K562 (cell line): Measurements from ENCODE around the gene GTPBP1. TPM values are rescaled to one million over a fixed set of nuclear protein-coding genes. Genes with fewer than 3 reads are reported as not detected.

Experiments used
- BMI1 ChIP-seq: fragments of 150-350 bp; IDR thresholded peaks from 2 replicates; pipeline ENCODE4 v1.6.1; 2014; ENCODE audit warnings: low read length
- CBFB ChIP-seq: sonication (generic); formaldehyde crosslinking; IDR thresholded peaks from 2 replicates; pipeline ENCODE4 v1.4.0; 2020; ENCODE audit warnings: mild to moderate bottlenecking, missing genetic modification reagents
- CTBP1 ChIP-seq: fragments of 450-650 bp; IDR thresholded peaks from 2 replicates; pipeline ENCODE4 v1.6.1; 2016; ENCODE audit warnings: borderline replicate concordance
- CXXC5 ChIP-seq: fragments of 250-450 bp; sonication (Bioruptor Pico); IDR thresholded peaks from 2 replicates; pipeline ENCODE4 v1.8.0; 2022; ENCODE audit warnings: inconsistent platforms, mild to moderate bottlenecking, moderate library complexity
- DIDO1 ChIP-seq: fragments of 450-650 bp; IDR thresholded peaks from 2 replicates; pipeline ENCODE4 v1.6.1; 2016; ENCODE audit warnings: low read depth, missing biosample characterization, missing genetic modification characterization
- E2F5 ChIP-seq: sonication (generic); formaldehyde crosslinking; IDR thresholded peaks from 2 replicates; pipeline ENCODE4 v1.8.0; 2022; ENCODE audit warnings: mild to moderate bottlenecking, missing genetic modification reagents
- EHMT2 ChIP-seq: fragments of 450-650 bp; IDR thresholded peaks from 2 replicates; pipeline ENCODE4 v1.6.1; 2018; ENCODE audit warnings: antibody characterized with exemption
- FUS ChIP-seq: fragments of 200-400 bp; formaldehyde crosslinking; optimal IDR thresholded peaks from 2 replicates; pipeline ENCODE3; 2017; ENCODE audit warnings: low read depth, low read length
- HNRNPH1 ChIP-seq: fragments of 200-400 bp; formaldehyde crosslinking; optimal IDR thresholded peaks from 2 replicates; pipeline ENCODE3; 2017; ENCODE audit warnings: low read depth, mild to moderate bottlenecking, low read length, moderate library complexity
- L3MBTL2 ChIP-seq: fragments of 450-650 bp; IDR thresholded peaks from 2 replicates; pipeline ENCODE4 v1.6.1; 2016; ENCODE audit warnings: mild to moderate bottlenecking, moderate library complexity
- LEF1 ChIP-seq: fragments of 450-650 bp; IDR thresholded peaks from 2 replicates; pipeline ENCODE4 v1.6.1; 2016; ENCODE audit warnings: mild to moderate bottlenecking
- MEIS2 ChIP-seq: fragments of 450-650 bp; IDR thresholded peaks from 2 replicates; pipeline ENCODE4 v1.6.1; 2014; ENCODE audit warnings: mild to moderate bottlenecking; ENCODE audit not compliant: partially characterized antibody
- MLX ChIP-seq, 2 experiments: fragments of 450-650 bp in 1 of 2; sonication (generic) in 1 of 2; formaldehyde crosslinking; conservative IDR thresholded peaks; 2 replicates each; pipeline versions ENCODE4 v1.4.0 to v1.8.1; 2020 to 2022; ENCODE audit warnings: mild to moderate bottlenecking in 1 of 2, missing genetic modification reagents in 1 of 2
- NFIX ChIP-seq: fragments of 250-450 bp; sonication (Bioruptor Pico); IDR thresholded peaks from 2 replicates; pipeline ENCODE4 v1.4.0; 2020; ENCODE audit warnings: low read depth, mild to moderate bottlenecking, moderate library complexity
- NR2C1 ChIP-seq, 2 experiments: fragments of 450-650 bp; IDR thresholded peaks; 2 replicates each; pipeline ENCODE4 v1.6.1; 2017; ENCODE audit warnings: mild to moderate bottlenecking in 2 of 2, antibody characterized with exemption in 1 of 2, inconsistent platforms in 1 of 2, missing compliant biosample characterization in 1 of 2, missing genetic modification characterization in 1 of 2
- PCBP2 ChIP-seq: fragments of 200-400 bp; formaldehyde crosslinking; IDR thresholded peaks from 2 replicates; pipeline ENCODE4 v1.6.1; 2018; ENCODE audit warnings: low read length, low read depth, mild to moderate bottlenecking, moderate library complexity; ENCODE audit not compliant: poor library complexity, severe bottlenecking
- RB1 ChIP-seq: fragments of 450-650 bp; IDR thresholded peaks from 2 replicates; pipeline ENCODE4 v1.6.1; 2017; ENCODE audit warnings: low read depth, mild to moderate bottlenecking
- RBM17 ChIP-seq: fragments of 200-400 bp; formaldehyde crosslinking; IDR thresholded peaks from 2 replicates; pipeline ENCODE4 v1.6.1; 2017; ENCODE audit warnings: low read depth, mild to moderate bottlenecking, low read length, borderline replicate concordance
- SIN3B ChIP-seq: fragments of 450-650 bp; IDR thresholded peaks from 2 replicates; pipeline ENCODE4 v1.6.1; 2017; ENCODE audit warnings: low read depth, mild to moderate bottlenecking, moderate library complexity
- SNRNP70 ChIP-seq: fragments of 200-400 bp; formaldehyde crosslinking; optimal IDR thresholded peaks from 2 replicates; pipeline ENCODE3; 2017; ENCODE audit warnings: low read depth, low read length
- STAG1 ChIP-seq: sonication (generic); formaldehyde crosslinking; IDR thresholded peaks from 2 replicates; pipeline ENCODE4 v1.5.0; 2020; ENCODE audit warnings: missing genetic modification reagents, borderline replicate concordance
- SUPT5H ChIP-seq: fragments of 450-650 bp; IDR thresholded peaks from 2 replicates; pipeline ENCODE4 v1.6.1; 2016
- YBX1 ChIP-seq: fragments of 450-650 bp; IDR thresholded peaks from 2 replicates; pipeline ENCODE4 v1.7.1; 2016; ENCODE audit warnings: mild to moderate bottlenecking
- ZC3H11A ChIP-seq: IDR thresholded peaks from 2 replicates; pipeline ENCODE4 v1.6.1; 2012; ENCODE audit warnings: low read depth, low read length, improper control_type of control experiment
- ZHX1 ChIP-seq: fragments of 150-350 bp; conservative IDR thresholded peaks from 2 replicates; pipeline ENCODE4 v1.6.1; 2014; ENCODE audit warnings: low read length
- ZNF12 ChIP-seq: sonication (generic); formaldehyde crosslinking; IDR thresholded peaks from 2 replicates; pipeline ENCODE4 v1.4.0; 2020; ENCODE audit warnings: mild to moderate bottlenecking, missing genetic modification reagents
- ZNF445 ChIP-seq: fragments of 250-450 bp; sonication (Bioruptor Pico); IDR thresholded peaks from 2 replicates; pipeline ENCODE4 v1.4.0; 2020; ENCODE audit warnings: low read depth, mild to moderate bottlenecking, moderate library complexity
- polyA plus RNA-seq, 8 experiments: library from polyadenylated mRNA; depleted of rRNA in 4 of 8; stranded (reverse) in 5 of 8; unstranded in 3 of 8; fragments of >200 nt; fragmentation: Nextera tagmentation in 2 of 8; fragmentation: Illumina TruSeq in 1 of 8; extraction: Ambion mirVana in 2 of 8; extraction: Trizol in 1 of 8; gene quantifications; 2 replicates each; pipeline versions ENCODE4 v1.2.1 to v1.2.3, GENCODE V29; 2011 to 2014; ENCODE audit warnings: inconsistent platforms in 1 of 8, missing spikeins in 1 of 8
- total RNA-seq, 7 experiments: library from RNA; depleted of rRNA in 6 of 7; stranded (reverse); fragments of >200 nt in 6 of 7; fragmentation: Illumina TruSeq in 2 of 7; extraction: Trizol in 2 of 7; gene quantifications; 2 replicates each; pipeline versions ENCODE4 v1.2.1 to v1.2.3, GENCODE V29; 2011 to 2021; ENCODE audit warnings: low replicate concordance in 1 of 7

GTPBP1 gene
- total and polyA plus RNA-seq, 9 of the 15 experiments (the other 6 are each of a cell fraction or from before 2014, with no cell fraction given): 0.83 to 53.2 (median 23.3) TPM

GRCh38 chr22:38656256-38657044, 49.3 kb upstream of the GTPBP1 start, which contains the start of the genes CBY1 and FAM227A (continued):
- TF ChIP-seq SNRNP70 (no peak), RB1 (0 out of 2 replicates have a peak, but pooled peaks have one; percentile 20), SUPT5H (peak; percentile 56; the same call in 1 of the 2 replicates), MLX (CRISPR knock-in tag; conservative IDR thresholded peaks at IDR 0.05) (no peak), FUS (no peak), HNRNPH1 (no peak), NR2C1 (IDR thresholded peaks at IDR 0.05) (no peak), NR2C1 (tag; IDR thresholded peaks at IDR 0.05) (no peak), CBFB (CRISPR knock-in tag) (no peak), LEF1 (no peak), PCBP2 (no peak), ZHX1 (no peak), YBX1 (no peak), EHMT2 (no peak), CXXC5 (CRISPR knock-in tag) (peak; percentile 55), MEIS2 (peak; percentile 72), ZNF445 (no peak), SIN3B (0 out of 2 replicates have a peak, but pooled peaks have one; percentile 12), CTBP1 (0 out of 2 replicates have a peak, but pooled peaks have one; percentile 38), ZC3H11A (no peak), RBM17 (no peak), L3MBTL2 (no peak), E2F5 (no peak), STAG1 (no peak), ZNF12 (no peak), NFIX (CRISPR knock-in tag) (no peak), BMI1 (peak; percentile 17; the same call in 1 of the 2 replicates), DIDO1 (tag) (no peak)
